Spleen (tissue), 11 donors: ENCODE data around the gene PRSS8. TPM values are rescaled to one million over a fixed set of nuclear protein-coding genes. Genes with fewer than 3 reads are reported as not detected.
A peak's percentile ranks its signal among the peaks of the same experiment; 100 is the strongest.

Experiments used
- DNase-seq: peaks from one replicate; pipeline ENCODE4 v3.0.0-alpha.2; 2020
- H3K27ac ChIP-seq, 8 donors: fragments of 200-600 bp; sonication (generic) in 7 of 8; 1 replicate in 4 of 8; 2 replicates in 4 of 8; pipeline versions ENCODE4 v1.5.0 to v1.8.0; 2016 to 2021; ENCODE audit warnings: inconsistent platforms in 4 of 8, mild to moderate bottlenecking in 4 of 8, moderate library complexity in 1 of 8
- H3K27me3 ChIP-seq, 7 donors: fragments of 200-600 bp; sonication (generic) in 6 of 7; replicated peaks in 1 of 7; 1 replicate in 4 of 7; 2 replicates in 3 of 7; pipeline versions ENCODE4 v1.5.0 to v1.8.0; 2016 to 2021; ENCODE audit warnings: inconsistent platforms in 3 of 7, mild to moderate bottlenecking in 1 of 7
- H3K36me3 ChIP-seq, 6 donors: fragments of 200-600 bp; sonication (generic) in 5 of 6; 1 replicate in 4 of 6; 2 replicates in 2 of 6; pipeline versions ENCODE4 v1.5.0 to v1.8.0; 2016 to 2021; ENCODE audit warnings: inconsistent platforms in 2 of 6
- H3K4me1 ChIP-seq, 6 donors: fragments of 200-600 bp; sonication (generic) in 5 of 6; 1 replicate in 3 of 6; 2 replicates in 3 of 6; pipeline versions ENCODE4 v1.5.0 to v1.8.0; 2016 to 2021; ENCODE audit warnings: inconsistent platforms in 3 of 6
- H3K4me3 ChIP-seq, 8 donors: fragments of 200-600 bp; sonication (generic) in 7 of 8; 1 replicate in 4 of 8; 2 replicates in 4 of 8; pipeline versions ENCODE4 v1.5.0 to v1.8.0; 2016 to 2021; ENCODE audit warnings: inconsistent platforms in 4 of 8, mild to moderate bottlenecking in 4 of 8, moderate library complexity in 2 of 8
- H3K9me3 ChIP-seq, 8 donors: fragments of 200-600 bp; sonication (generic) in 7 of 8; 1 replicate in 4 of 8; 2 replicates in 4 of 8; pipeline versions ENCODE4 v1.5.0 to v1.8.0; 2016 to 2021; ENCODE audit warnings: inconsistent platforms in 4 of 8
- POLR2A ChIP-seq, 3 donors: fragments of 450-650 bp; IDR thresholded peaks; one replicate each; pipeline ENCODE4 v1.5.1; 2017; ENCODE audit warnings: antibody characterized with exemption in 3 of 3, mild to moderate bottlenecking in 1 of 3
- POLR2AphosphoS5 ChIP-seq, 3 donors: sonication (generic); formaldehyde crosslinking; IDR thresholded peaks; one replicate each; pipeline ENCODE4 v1.5.1; 2017; ENCODE audit warnings: antibody characterized with exemption in 3 of 3
- WGBS, 5 donors: extraction: QIAGEN DNeasy Blood & Tissue Kit in 3 of 5; methylation state at CpG; one replicate each; pipeline versions ENCODE4 v1.1.5 to v1.1.7; 2013 to 2018; 5-methylcytosine and 5-hydroxymethylcytosine counted together
- intact Hi-C: fragments of 100-400 bp; cut with DNase I; formaldehyde crosslinking; loops from one replicate; pipeline ENCODE4 v1.15.0; 2023; ENCODE audit warnings: low total_unique reads
- polyA plus RNA-seq, 3 donors: library from polyadenylated mRNA; stranded (reverse); fragments of 200-250 nt; gene quantifications; one replicate each; pipeline ENCODE4 v1.2.1, GENCODE V29; 2013
- total RNA-seq, 7 donors: library from RNA; depleted of rRNA in 3 of 7; stranded (reverse); fragments of >200 nt in 3 of 7; fragmentation: NEBNext Ultra II Directional in 4 of 7; extraction: Animal tissue kit (Norgen Biotek cat#: 25700) in 4 of 7; gene quantifications; one replicate each; pipeline versions ENCODE4 v1.1.0 to v1.2.1, GENCODE V29; 2016 to 2021
- TF ChIP-seq, protein P1 (sequence below), 11 experiments: fragments of 200-600 bp in 7 of 11; fragments of 450-650 bp in 4 of 11; sonication (generic) in 4 of 11; IDR thresholded peaks in 8 of 11; conservative IDR thresholded peaks in 3 of 11; 1 replicate in 7 of 11; 2 replicates in 4 of 11; pipeline versions ENCODE4 v1.4.0 to v1.8.0; 2016 to 2021; ENCODE audit warnings: antibody characterized with exemption in 11 of 11, inconsistent platforms in 4 of 11, mild to moderate bottlenecking in 1 of 11
- donor health status: healthy with polysubstance abuse.
- donor health status: DM: no; HTN: no; CAD: no; lungs with moderate emphysema.
- donor health status: DM: no; HTN: no; CAD: no.
- donor health status: Bipolar disorder and iron deficiency.
- donor health status: healthy.
- donor health status: DM: no; HTN: no; CAD: no.
- donor health status: DM: yes; HTN: yes; CAD: no.

The PRSS8 gene
- total and polyA plus RNA-seq, 10 donors = 0.07 to 0.19 (median 0.15) TPM; not detected in 7

DNA sequence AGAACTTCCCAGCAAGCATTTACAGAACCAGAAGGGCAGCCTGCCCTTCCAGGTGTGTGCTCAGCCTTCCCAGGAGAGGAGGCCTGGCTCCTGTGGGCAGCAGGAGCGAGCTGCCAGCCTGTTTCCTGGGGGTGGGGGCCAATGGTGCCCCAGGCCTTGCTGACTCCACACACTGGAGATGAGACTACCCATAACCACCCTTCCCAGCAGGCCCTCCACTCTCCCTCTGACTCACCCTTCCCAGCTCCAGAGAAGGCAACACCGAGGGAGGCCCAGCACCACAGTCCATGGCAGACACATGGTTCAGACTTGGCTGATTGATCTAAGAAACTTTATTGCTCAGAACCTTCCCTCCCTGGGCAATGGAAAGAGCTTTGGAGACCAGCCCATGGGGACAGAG is 45.0 kb downstream of the PRSS8 start:
- WGBS, 5 donors = 87 to 95% (median 90%) methylated on average over 1 to 2 of the region's 2 CpGs
- TF ChIP-seq POLR2AphosphoS5 (IDR thresholded peaks at IDR 0.05) (peak in 1 of 3 donors; percentile 13), POLR2A (IDR thresholded peaks at IDR 0.05) (no peak)
- H3K27ac ChIP-seq = no peak overlapping the region
- no peaks in the 10 kb centered on the region for H3K9me3 ChIP-seq
- H3K36me3 ChIP-seq = peaks cover 0 to 61% (median 18%) of the 10 kb centered on the region in 6 donors
- peak; percentile 60 for DNase-seq
- no peaks in the 10 kb centered on the region for H3K27me3 ChIP-seq
- intact Hi-C loops = loop anchor here (10.0 kb wide), 1 partner anchor 106 kb away; the partner anchor contains the start of gene HSD3B7
- H3K4me3 ChIP-seq = no peak overlapping the region
- H3K4me1 ChIP-seq = peaks cover 16 to 32% (median 24%) of the 10 kb centered on the region in 6 donors

DNA sequence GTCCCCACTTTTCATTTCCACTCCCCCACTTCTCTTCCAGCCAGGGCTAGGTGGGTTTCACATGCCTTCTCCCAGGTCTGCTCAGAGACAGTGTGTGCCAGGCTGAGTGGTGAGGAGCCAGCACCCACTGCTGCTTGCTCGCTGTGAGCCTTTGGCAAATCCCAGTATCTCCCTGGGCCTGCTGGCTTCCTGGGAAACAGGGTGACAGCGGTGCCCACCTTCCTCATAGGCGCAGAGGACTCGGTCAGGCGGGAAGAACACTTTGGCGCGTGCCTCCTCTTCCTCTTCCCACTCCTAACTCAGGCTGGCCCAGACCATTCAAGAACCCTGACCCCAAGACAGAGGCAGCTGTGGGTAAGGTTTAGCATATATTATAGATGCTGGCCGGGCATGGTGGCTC is 46.3 kb downstream of the PRSS8 start:
- H3K4me1 ChIP-seq = peaks cover 10 to 24% (median 16%) of the 10 kb centered on the region in 6 donors
- H3K9me3 ChIP-seq = no peaks in the 10 kb centered on the region
- H3K36me3 ChIP-seq = peaks cover 0 to 74% (median 26%) of the 10 kb centered on the region in 6 donors
- whole genome bisulfite sequencing, 5 donors = 87 to 95% (median 94%) methylated on average over 8 of the region's 8 CpGs
- TF ChIP-seq POLR2AphosphoS5 (IDR thresholded peaks at IDR 0.05) = no peak
- TF ChIP-seq, protein P1, sequence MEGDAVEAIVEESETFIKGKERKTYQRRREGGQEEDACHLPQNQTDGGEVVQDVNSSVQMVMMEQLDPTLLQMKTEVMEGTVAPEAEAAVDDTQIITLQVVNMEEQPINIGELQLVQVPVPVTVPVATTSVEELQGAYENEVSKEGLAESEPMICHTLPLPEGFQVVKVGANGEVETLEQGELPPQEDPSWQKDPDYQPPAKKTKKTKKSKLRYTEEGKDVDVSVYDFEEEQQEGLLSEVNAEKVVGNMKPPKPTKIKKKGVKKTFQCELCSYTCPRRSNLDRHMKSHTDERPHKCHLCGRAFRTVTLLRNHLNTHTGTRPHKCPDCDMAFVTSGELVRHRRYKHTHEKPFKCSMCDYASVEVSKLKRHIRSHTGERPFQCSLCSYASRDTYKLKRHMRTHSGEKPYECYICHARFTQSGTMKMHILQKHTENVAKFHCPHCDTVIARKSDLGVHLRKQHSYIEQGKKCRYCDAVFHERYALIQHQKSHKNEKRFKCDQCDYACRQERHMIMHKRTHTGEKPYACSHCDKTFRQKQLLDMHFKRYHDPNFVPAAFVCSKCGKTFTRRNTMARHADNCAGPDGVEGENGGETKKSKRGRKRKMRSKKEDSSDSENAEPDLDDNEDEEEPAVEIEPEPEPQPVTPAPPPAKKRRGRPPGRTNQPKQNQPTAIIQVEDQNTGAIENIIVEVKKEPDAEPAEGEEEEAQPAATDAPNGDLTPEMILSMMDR (IDR thresholded peaks at IDR 0.05 in 8 of 11, conservative IDR thresholded peaks at IDR 0.05 in 3 of 11) = no peak
- no peak for TF ChIP-seq POLR2A (IDR thresholded peaks at IDR 0.05)
- DNase-seq = peak; percentile 55
- H3K27ac ChIP-seq = no peak overlapping the region
- intact Hi-C loops = no loop called here
- H3K27me3 ChIP-seq = no peaks in the 10 kb centered on the region
- no peak overlapping the region for H3K4me3 ChIP-seq

DNA sequence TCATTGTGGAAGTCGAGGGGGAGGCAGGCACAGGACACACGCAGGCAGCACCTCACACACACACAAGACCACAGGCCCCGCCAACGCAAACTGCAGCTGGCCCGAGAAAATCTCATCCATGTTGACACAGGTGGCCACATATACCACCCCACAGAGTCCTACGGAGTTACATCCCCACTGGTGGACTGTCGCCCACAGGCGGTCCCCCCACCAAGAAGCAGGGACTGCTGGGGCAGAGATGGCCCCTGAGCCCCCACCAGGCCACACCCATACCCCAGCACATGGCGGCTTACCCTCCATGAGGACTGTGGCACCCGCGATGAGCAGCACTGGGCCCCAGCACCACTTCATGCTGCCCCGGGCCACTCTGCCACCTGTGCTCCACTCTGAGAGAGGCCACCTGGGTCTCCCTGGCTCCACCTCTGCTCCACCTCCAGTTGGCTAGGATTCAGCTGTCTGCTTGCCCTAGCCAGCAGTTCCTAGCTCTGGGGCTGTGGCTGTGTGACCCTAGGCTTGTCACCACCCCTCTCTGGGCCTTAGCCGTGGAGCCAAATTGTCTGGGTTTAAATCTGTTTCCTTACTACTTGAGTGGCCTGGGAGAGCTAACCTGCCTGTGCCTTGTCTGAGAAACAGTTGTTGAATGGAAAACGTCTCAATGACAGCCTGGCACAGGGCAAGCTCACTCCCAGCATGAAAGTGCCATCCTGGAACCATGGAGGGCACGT is 46.9 kb downstream of the PRSS8 start, which contains the start of gene PRSS53:
TSS of gene PRSS53 (minus strand) at position 485 of the 725 bp plus-strand sequence. CDS start at position 351, 134 bp downstream.
- Histone ChIP-seq H3K4me1 (peaks cover 5 to 18% (median 11%) of the 10 kb centered on the region in 6 donors), H3K27me3 (no peaks in the 10 kb centered on the region), H3K4me3 (no peak within 1 kb of the TSS), H3K9me3 (no peaks in the 10 kb centered on the region), H3K36me3 (peaks cover 0 to 80% (median 30%) of the 10 kb centered on the region in 6 donors), H3K27ac (no peak within 1 kb of the TSS)
- intact Hi-C loops = no loop called here
- 82 to 92% (median 86%) methylated on average over 3 to 15 of the region's 15 CpGs for WGBS, 5 donors
- TF ChIP-seq POLR2AphosphoS5 (IDR thresholded peaks at IDR 0.05) = peak in 1 of 3 donors; percentile 26
- TF ChIP-seq, protein P1 (IDR thresholded peaks at IDR 0.05 in 8 of 11, conservative IDR thresholded peaks at IDR 0.05 in 3 of 11) = no peak
- peak; percentile 51 for DNase-seq

DNA sequence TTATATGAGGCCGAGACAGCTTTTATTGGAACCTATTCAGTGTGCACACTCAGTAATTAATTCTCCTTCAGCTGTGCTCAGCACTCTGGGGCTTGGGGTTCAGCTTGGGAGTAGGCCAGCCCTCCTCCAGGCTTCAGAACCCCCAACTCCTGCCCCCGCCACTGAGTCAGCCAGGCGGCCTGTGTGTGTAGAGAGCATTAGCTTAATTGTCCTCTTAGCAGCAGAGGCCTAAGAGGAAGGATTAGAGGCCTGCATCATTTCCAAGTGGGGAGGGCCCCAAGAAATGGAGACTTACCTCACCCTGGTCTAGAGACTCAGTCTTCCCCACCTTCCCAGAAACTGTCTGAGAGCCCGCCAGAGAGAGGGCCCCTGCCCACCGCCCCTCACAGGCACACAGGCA is 47.6 kb downstream of the PRSS8 start:
- WGBS, 5 donors = 87 to 97% (median 92%) methylated on average over 5 of the region's 5 CpGs
- Histone ChIP-seq H3K9me3 (no peaks in the 10 kb centered on the region), H3K36me3 (peaks cover 0 to 87% (median 36%) of the 10 kb centered on the region in 6 donors)

More for the DNA sequence above, 47.6 kb downstream of the PRSS8 start:
- Histone ChIP-seq H3K4me3 (no peak overlapping the region), H3K27ac (no peak overlapping the region), H3K27me3 (no peaks in the 10 kb centered on the region), H3K4me1 (peaks cover 0 to 16% (median 4%) of the 10 kb centered on the region in 6 donors)
- peak; percentile 34 for DNase-seq
- intact Hi-C loops = no loop called here
- TF ChIP-seq, protein P1 (IDR thresholded peaks at IDR 0.05 in 8 of 11, conservative IDR thresholded peaks at IDR 0.05 in 3 of 11) = no peak
- TF ChIP-seq POLR2AphosphoS5 (IDR thresholded peaks at IDR 0.05) (no peak), POLR2A (IDR thresholded peaks at IDR 0.05) (no peak)
